ENCODE results near the gene TOMM34.

DNA sequence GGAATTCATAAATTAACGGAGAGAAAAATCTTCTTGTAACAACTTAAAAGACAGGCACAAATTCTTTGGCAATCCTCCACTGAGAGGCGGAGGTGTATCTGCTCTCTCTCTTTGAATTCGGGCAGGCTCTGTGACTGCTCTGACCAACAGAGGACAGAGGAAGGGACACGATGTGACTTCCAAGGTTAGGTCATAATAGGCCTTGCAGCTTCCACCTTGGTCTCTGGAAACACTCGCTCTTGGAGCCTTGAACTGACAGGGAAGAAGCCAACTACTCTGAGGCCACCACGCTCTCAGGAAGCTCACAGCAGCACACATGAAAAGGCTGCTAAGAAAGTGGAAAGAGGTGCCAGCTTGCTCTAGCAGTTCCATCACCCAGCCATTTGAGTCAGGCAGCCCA is 14.9 kb downstream of the TOMM34 start:
- TF ChIP-seq, protein P1, sequence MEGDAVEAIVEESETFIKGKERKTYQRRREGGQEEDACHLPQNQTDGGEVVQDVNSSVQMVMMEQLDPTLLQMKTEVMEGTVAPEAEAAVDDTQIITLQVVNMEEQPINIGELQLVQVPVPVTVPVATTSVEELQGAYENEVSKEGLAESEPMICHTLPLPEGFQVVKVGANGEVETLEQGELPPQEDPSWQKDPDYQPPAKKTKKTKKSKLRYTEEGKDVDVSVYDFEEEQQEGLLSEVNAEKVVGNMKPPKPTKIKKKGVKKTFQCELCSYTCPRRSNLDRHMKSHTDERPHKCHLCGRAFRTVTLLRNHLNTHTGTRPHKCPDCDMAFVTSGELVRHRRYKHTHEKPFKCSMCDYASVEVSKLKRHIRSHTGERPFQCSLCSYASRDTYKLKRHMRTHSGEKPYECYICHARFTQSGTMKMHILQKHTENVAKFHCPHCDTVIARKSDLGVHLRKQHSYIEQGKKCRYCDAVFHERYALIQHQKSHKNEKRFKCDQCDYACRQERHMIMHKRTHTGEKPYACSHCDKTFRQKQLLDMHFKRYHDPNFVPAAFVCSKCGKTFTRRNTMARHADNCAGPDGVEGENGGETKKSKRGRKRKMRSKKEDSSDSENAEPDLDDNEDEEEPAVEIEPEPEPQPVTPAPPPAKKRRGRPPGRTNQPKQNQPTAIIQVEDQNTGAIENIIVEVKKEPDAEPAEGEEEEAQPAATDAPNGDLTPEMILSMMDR (IDR thresholded peaks at IDR 0.05; ENCODE audit: poor library complexity, severe bottlenecking), result no peak
- no peak for TF ChIP-seq TAF1 (IDR thresholded peaks at IDR 0.05; ENCODE audit: low read depth)
- TF ChIP-seq EZH2 (IDR thresholded peaks at IDR 0.05; ENCODE audit: borderline replicate concordance, insufficient read depth, low read length, poor library complexity, severe bottlenecking), result no peak
- TF ChIP-seq EP300 (conservative IDR thresholded peaks at IDR 0.05; ENCODE audit: poor library complexity, severe bottlenecking), result no peak
